ENCODE measurements around the gene POU6F2.

The POU6F2 gene

DNA sequence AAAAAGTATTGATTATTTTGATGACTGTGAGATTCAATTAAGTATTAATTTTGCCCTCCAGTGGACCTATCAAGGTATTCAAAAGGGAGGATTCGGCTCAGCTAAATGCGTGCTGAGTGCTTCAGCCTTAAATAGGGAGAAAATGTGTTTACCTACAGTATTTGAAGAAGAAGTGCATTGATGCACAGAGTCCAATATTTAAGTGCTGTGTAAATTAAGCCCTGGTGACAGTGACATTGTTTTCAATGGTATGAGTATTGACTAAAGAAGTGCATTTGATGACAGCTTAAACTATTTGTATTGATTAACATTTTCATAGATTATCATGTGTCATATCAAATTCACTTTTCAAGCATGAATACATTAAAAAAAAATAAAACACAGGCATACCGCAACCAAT is 106.6 kb downstream of the POU6F2 start:
- Histone ChIP-seq H3K79me2 (ENCODE audit: low read length) (no peaks in the 10 kb centered on the region), H3K4me1 (ENCODE audit: low read length) (no peaks in the 10 kb centered on the region), H3K4me3 (ENCODE audit: low read length) (no peak overlapping the region), H3K9me2 (replicated peaks; ENCODE audit: insufficient read depth, low read length) (no peaks in the 10 kb centered on the region), H3K36me3 (replicated peaks; ENCODE audit: insufficient read depth, low read length) (no peaks in the 10 kb centered on the region), H3K4me2 (ENCODE audit: low read depth, low read length) (no peak overlapping the region), H3K9ac (ENCODE audit: low read length) (no peak overlapping the region), H2AFZ (ENCODE audit: low read length) (no peak overlapping the region), H3F3A (ENCODE audit: insufficient read depth, low read length) (no peaks in the 10 kb centered on the region), H3K27me3 (replicated peaks; ENCODE audit: insufficient read depth, low read length) (no peaks in the 10 kb centered on the region), H4K20me1 (ENCODE audit: insufficient read depth, low read length) (no peaks in the 10 kb centered on the region), H3K9me3 (replicated peaks; ENCODE audit: insufficient read depth, low read length) (no peaks in the 10 kb centered on the region), H3K27ac (ENCODE audit: low read length) (no peak overlapping the region)
- no peak for DNase-seq
- TF ChIP-seq EZH2 (optimal IDR thresholded peaks at IDR 0.05; ENCODE audit: low read depth, low read length): no peak
- TF ChIP-seq CTCF (IDR thresholded peaks at IDR 0.05; ENCODE audit: low read length): no peak
- TF ChIP-seq EZH2phosphoT487 (IDR thresholded peaks at IDR 0.05; ENCODE audit: low read length): no peak

GRCh38 chr7:39085189-39085588 is 107.5 kb downstream of the POU6F2 start:
- H4K20me1 ChIP-seq (ENCODE audit: insufficient read depth, low read length): no peaks in the 10 kb centered on the region
- no peaks in the 10 kb centered on the region for H3K27me3 ChIP-seq (replicated peaks; ENCODE audit: insufficient read depth, low read length)
- H3K4me2 ChIP-seq (ENCODE audit: low read depth, low read length): no peak overlapping the region
- no peak overlapping the region for H3K27ac ChIP-seq (ENCODE audit: low read length)
- no peak for TF ChIP-seq EZH2phosphoT487 (IDR thresholded peaks at IDR 0.05; ENCODE audit: low read length)
- no peak for TF ChIP-seq EZH2 (optimal IDR thresholded peaks at IDR 0.05; ENCODE audit: low read depth, low read length)
- no peak for TF ChIP-seq CTCF (IDR thresholded peaks at IDR 0.05; ENCODE audit: low read length)
- no peak for DNase-seq
- H3F3A ChIP-seq (ENCODE audit: insufficient read depth, low read length): no peaks in the 10 kb centered on the region
- H3K79me2 ChIP-seq (ENCODE audit: low read length): no peaks in the 10 kb centered on the region
- no peak overlapping the region for H3K9ac ChIP-seq (ENCODE audit: low read length)
- no peaks in the 10 kb centered on the region for H3K9me2 ChIP-seq (replicated peaks; ENCODE audit: insufficient read depth, low read length)
- H2AFZ ChIP-seq (ENCODE audit: low read length): no peak overlapping the region
- H3K4me1 ChIP-seq (ENCODE audit: low read length): no peaks in the 10 kb centered on the region
- H3K36me3 ChIP-seq (replicated peaks; ENCODE audit: insufficient read depth, low read length): no peaks in the 10 kb centered on the region
- no peaks in the 10 kb centered on the region for H3K9me3 ChIP-seq (replicated peaks; ENCODE audit: insufficient read depth, low read length)
- no peak overlapping the region for H3K4me3 ChIP-seq (ENCODE audit: low read length)

- Histone ChIP-seq H3K9ac (ENCODE audit: low read length) (no peak overlapping the region), H3K4me2 (ENCODE audit: low read depth, low read length) (no peak overlapping the region), H3F3A (ENCODE audit: insufficient read depth, low read length) (no peaks in the 10 kb centered on the region), H3K4me1 (ENCODE audit: low read length) (no peaks in the 10 kb centered on the region), H3K27ac (ENCODE audit: low read length) (no peak overlapping the region), H2AFZ (ENCODE audit: low read length) (no peak overlapping the region), H3K79me2 (ENCODE audit: low read length) (no peaks in the 10 kb centered on the region), H3K9me3 (replicated peaks; ENCODE audit: insufficient read depth, low read length) (no peaks in the 10 kb centered on the region), H4K20me1 (ENCODE audit: insufficient read depth, low read length) (no peaks in the 10 kb centered on the region), H3K9me2 (replicated peaks; ENCODE audit: insufficient read depth, low read length) (no peaks in the 10 kb centered on the region), H3K36me3 (replicated peaks; ENCODE audit: insufficient read depth, low read length) (no peaks in the 10 kb centered on the region), H3K27me3 (replicated peaks; ENCODE audit: insufficient read depth, low read length) (no peaks in the 10 kb centered on the region), H3K4me3 (ENCODE audit: low read length) (no peak overlapping the region)
- no peak for TF ChIP-seq CTCF (IDR thresholded peaks at IDR 0.05; ENCODE audit: low read length)
- TF ChIP-seq EZH2phosphoT487 (IDR thresholded peaks at IDR 0.05; ENCODE audit: low read length): no peak
- no peak for TF ChIP-seq EZH2 (optimal IDR thresholded peaks at IDR 0.05; ENCODE audit: low read depth, low read length)
- no peak for DNase-seq
Observed at GRCh38 chr7:39085590-39086049, 107.9 kb downstream of the POU6F2 start.
